ENCODE results near the gene IFI44L.
A peak's percentile ranks its signal among the peaks of the same experiment; 100 is the strongest.

IFI44L gene

DNA sequence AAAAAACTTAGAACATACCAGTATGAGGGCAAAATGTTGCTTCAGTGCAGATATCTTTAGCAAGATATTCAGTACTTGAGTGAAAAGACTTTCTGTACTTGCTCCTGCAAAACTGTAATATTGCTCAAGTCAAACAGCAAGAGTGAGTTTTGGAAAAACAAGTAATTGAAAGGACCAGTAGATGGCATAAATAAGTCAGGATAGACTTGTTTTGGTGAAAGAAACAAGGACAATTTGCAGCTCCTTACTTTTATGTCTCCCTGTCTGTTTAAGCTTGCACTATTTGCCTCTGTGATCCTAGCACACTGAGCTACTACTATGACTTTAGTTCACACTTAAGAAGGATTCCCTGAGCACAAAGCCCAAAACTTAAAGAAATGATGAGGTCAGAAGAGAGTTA, 68.4 kb downstream of the IFI44L start:
- peak; percentile 9 for DNase-seq (ENCODE audit: low spot score)

DNA sequence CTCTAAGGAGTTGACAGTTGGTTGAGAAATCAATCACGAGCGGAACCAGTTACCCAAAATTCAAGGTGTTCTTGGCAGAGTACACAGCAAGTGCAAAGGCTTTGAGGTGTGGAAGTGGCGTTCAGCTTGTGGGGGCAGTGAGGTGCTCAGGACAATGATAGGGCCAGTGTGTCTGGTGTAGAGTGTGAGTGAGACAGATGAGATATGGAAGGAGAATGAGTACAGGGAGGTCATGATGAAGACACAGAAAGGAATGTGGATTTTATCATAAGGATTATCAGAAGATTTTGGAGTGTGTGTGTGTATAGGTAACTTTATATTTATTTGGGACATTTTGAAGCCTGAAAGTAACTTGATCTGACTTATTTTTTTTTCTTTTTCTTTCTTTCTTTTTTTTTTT, 70.3 kb downstream of the IFI44L start:
- DNase-seq (ENCODE audit: low spot score), result no peak

DNA sequence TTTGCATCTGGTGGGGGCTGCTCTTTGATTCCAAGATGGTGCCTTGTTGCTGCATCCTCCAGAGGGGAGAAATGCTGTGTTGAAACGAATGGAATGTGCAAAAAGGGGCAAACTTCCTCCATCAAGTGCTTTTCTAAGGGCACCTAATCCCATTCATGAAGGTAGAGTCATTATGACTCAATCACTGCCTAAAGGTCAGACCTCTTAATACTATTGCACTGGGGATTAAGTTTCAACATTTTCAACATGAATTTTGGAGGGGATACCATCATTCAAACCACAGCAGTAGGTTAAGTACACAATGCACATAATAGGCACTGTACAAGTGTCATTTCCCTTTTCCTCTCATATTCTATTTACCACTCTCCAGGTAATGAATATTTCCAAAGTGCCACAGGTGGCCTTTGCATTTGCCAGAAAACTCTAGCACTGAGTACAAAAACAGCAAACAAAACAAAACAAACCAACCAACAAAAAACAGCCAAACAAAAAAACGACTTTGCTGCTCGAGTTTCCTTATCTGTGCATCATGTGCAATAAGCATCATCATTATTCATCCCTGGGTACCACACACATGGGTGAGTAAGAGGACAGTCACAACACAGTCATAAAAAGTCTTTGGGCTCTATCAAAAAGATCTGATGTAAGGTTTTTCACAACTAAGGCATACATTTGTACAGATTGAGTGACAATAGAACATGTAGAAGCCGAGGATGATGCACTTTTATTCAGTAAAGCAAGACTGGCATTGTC, 71.9 kb downstream of the IFI44L start:
- no peak for DNase-seq (ENCODE audit: low spot score)

Measured in AG08396 (cell line).